ENCODE results near the gene CSNK2A1. TPM values are rescaled to one million over a fixed set of nuclear protein-coding genes. Genes with fewer than 3 reads are reported as not detected.

The CSNK2A1 gene
- polyA plus RNA-seq, 3 donors = 31.7 to 55.5 (median 35.2) TPM

DNA sequence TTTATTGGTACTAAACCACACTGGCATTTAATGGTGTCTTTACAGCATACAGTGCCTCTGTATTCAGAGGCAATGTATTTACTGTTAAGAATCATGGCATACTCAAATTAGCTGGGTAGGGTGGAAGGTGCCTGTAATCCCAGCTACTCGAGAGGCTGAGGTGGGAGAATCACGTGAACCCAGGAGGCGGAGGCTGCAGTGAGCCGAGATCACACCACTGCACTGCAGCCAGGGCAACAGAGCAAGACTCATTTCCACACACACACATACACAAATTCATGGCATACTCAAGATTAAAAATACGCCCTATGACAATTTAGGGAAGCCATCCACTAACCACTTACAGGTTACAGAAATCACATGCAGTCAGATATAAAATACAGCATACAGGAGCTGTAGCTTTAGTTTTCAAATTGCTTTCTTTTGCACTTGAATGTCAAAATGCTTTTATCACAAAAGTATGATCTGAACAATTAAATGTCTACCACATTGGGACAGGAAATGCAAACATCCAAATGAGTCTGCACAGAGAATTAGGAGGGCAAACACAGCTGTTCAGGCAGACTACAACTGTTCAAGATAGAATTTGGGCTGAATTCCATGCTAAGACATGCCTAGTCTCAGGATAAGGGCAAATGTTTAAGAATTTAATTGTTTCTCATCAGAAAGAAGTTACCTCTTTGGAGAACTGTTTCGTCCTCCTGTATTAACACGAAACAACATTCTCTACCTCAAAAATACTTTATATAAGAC is 36.4 kb downstream of the CSNK2A1 start:
- no peak for TF ChIP-seq CTCF (IDR thresholded peaks at IDR 0.05)
- no peak for DNase-seq
- Histone ChIP-seq H3K4me1 (ENCODE audit: control insufficient read depth in 1 of 2, insufficient read depth in 2 of 2, low read length in 2 of 2) (peaks cover 5 to 9% of the 10 kb centered on the region in 2 donors), H3K4me2 (replicated peaks; ENCODE audit: extremely low read depth, low read length, poor library complexity, severe bottlenecking) (no peak overlapping the region), H4K20me1 (ENCODE audit: insufficient read depth, low read length) (peaks cover 70% of the 10 kb centered on the region), H3K4me3 (replicated peaks in 1 of 3; ENCODE audit: low read depth in 2 of 3, low read length in 3 of 3) (no peak overlapping the region), H3K36me3 (replicated peaks in 1 of 2; ENCODE audit: control insufficient read depth in 1 of 2, insufficient read depth in 2 of 2, low read length in 2 of 2) (peaks cover 52 to 68% of the 10 kb centered on the region in 2 donors), H3K9ac (ENCODE audit: insufficient read depth, low read length, poor library complexity, severe bottlenecking) (no peak overlapping the region), H3K27me3 (ENCODE audit: control insufficient read depth in 2 of 2, insufficient read depth in 2 of 2, low read length in 2 of 2) (no peaks in the 10 kb centered on the region), H3K9me3 (replicated peaks in 1 of 2; ENCODE audit: control insufficient read depth in 1 of 2, insufficient read depth in 1 of 2, low read length in 2 of 2) (no peaks in the 10 kb centered on the region), H3K27ac (ENCODE audit: low read depth in 1 of 2, low read length in 2 of 2) (no peak overlapping the region), H3K79me2 (ENCODE audit: insufficient read depth, low read length) (peaks cover 43% of the 10 kb centered on the region), H2AFZ (ENCODE audit: insufficient read depth, low read depth, low read length, poor library complexity, severe bottlenecking) (no peak overlapping the region)
- H3K36me3 Mint-ChIP-seq = peaks cover 56 to 68% of the 10 kb centered on the region in 2 donors
- no peak overlapping the region for H3K4me3 Mint-ChIP-seq
- intact Hi-C loops (cut with micrococcal nuclease) = no loop called here
- no peaks in the 10 kb centered on the region for H3K9me3 Mint-ChIP-seq
- no peak overlapping the region for H3K27ac Mint-ChIP-seq
- peaks cover 20% of the 10 kb centered on the region for H3K4me1 Mint-ChIP-seq
- peaks cover 0 to 2% (median 0%) of the 10 kb centered on the region in 3 donors for H3K27me3 Mint-ChIP-seq (ENCODE audit: low read depth in 3 of 3)
- 100% methylated on average over 2 of the region's 7 CpGs for WGBS (ENCODE audit: insufficient coverage)

GRCh38 chr20:504632-505075 is 38.9 kb downstream of the CSNK2A1 start:
- H3K27me3 Mint-ChIP-seq (ENCODE audit: low read depth in 3 of 3) = peaks cover 0 to 2% (median 0%) of the 10 kb centered on the region in 3 donors
- Histone ChIP-seq H3K4me2 (replicated peaks; ENCODE audit: extremely low read depth, low read length, poor library complexity, severe bottlenecking) (no peak overlapping the region), H3K4me1 (ENCODE audit: control insufficient read depth in 1 of 2, insufficient read depth in 2 of 2, low read length in 2 of 2) (peaks cover 3 to 5% of the 10 kb centered on the region in 2 donors), H3K9me3 (replicated peaks in 1 of 2; ENCODE audit: control insufficient read depth in 1 of 2, insufficient read depth in 1 of 2, low read length in 2 of 2) (no peaks in the 10 kb centered on the region), H2AFZ (ENCODE audit: insufficient read depth, low read depth, low read length, poor library complexity, severe bottlenecking) (no peak overlapping the region), H3K36me3 (replicated peaks in 1 of 2; ENCODE audit: control insufficient read depth in 1 of 2, insufficient read depth in 2 of 2, low read length in 2 of 2) (peaks cover 67 to 93% of the 10 kb centered on the region in 2 donors), H3K27me3 (ENCODE audit: control insufficient read depth in 2 of 2, insufficient read depth in 2 of 2, low read length in 2 of 2) (no peaks in the 10 kb centered on the region), H3K4me3 (replicated peaks in 1 of 3; ENCODE audit: low read depth in 2 of 3, low read length in 3 of 3) (no peak overlapping the region), H4K20me1 (ENCODE audit: insufficient read depth, low read length) (peaks cover 45% of the 10 kb centered on the region), H3K79me2 (ENCODE audit: insufficient read depth, low read length) (peaks cover 20% of the 10 kb centered on the region), H3K27ac (ENCODE audit: low read depth in 1 of 2, low read length in 2 of 2) (no peak overlapping the region), H3K9ac (ENCODE audit: insufficient read depth, low read length, poor library complexity, severe bottlenecking) (no peak overlapping the region)
- peaks cover 70 to 92% of the 10 kb centered on the region in 2 donors for H3K36me3 Mint-ChIP-seq
- no peak for TF ChIP-seq CTCF (IDR thresholded peaks at IDR 0.05)
- H3K9me3 Mint-ChIP-seq = no peaks in the 10 kb centered on the region
- intact Hi-C loops (cut with micrococcal nuclease) = no loop called here
- H3K4me3 Mint-ChIP-seq = no peak overlapping the region
- H3K4me1 Mint-ChIP-seq = peaks cover 5% of the 10 kb centered on the region
- WGBS (ENCODE audit: insufficient coverage) = no CpG with 5 or more reads among the region's 3 CpGs
- H3K27ac Mint-ChIP-seq = no peak overlapping the region
- no peak for DNase-seq
